PC-9 (cell line): ENCODE measurements around the gene ETF1. TPM values are rescaled to one million over a fixed set of nuclear protein-coding genes. Genes with fewer than 3 reads are reported as not detected.

Source experiments
- BruUV-seq: library from RNA; stranded (reverse); fragments of 400-500 nt; replicated peaks from 2 replicates; lab custom pipeline; 2021; lab: Mats Ljungman, UMichigan
- CTCF ChIA-PET: fragments of 300-600 bp; sonication (Branson Sonifier 250); formaldehyde crosslinking; loops from one replicate; lab custom pipeline; 2022; ENCODE audit warnings: antibody characterized with exemption; lab: Charles Lee
- POLR2A ChIA-PET: fragments of 300-600 bp; sonication (Branson Sonifier 250); formaldehyde crosslinking; loops from one replicate; lab custom pipeline; 2022; ENCODE audit warnings: antibody characterized with exemption; ENCODE audit not compliant: unreplicated experiment; lab: Charles Lee
- DNase-seq, 2 experiments: peaks; one replicate each; pipeline versions ENCODE4 v3.0.0 to v3.0.0-alpha.2; 2015 to 2022; ENCODE audit warnings: mixed read lengths in 1 of 2
- H2AFZ ChIP-seq: fragments of 200-600 bp; sonication (generic); 2 replicates; pipeline ENCODE4 v1.8.1; 2017; ENCODE audit warnings: antibody characterized with exemption
- H3F3A ChIP-seq: fragments of 200-600 bp; sonication (generic); 2 replicates; pipeline ENCODE4 v1.8.1; 2017; ENCODE audit warnings: antibody characterized with exemption, mild to moderate bottlenecking, low read depth; ENCODE audit not compliant: insufficient read depth
- H3K27ac ChIP-seq: fragments of 200-600 bp; sonication (generic); 2 replicates; pipeline ENCODE4 v1.6.1; 2016; ENCODE audit warnings: mixed run types
- H3K27me3 ChIP-seq: fragments of 200-600 bp; sonication (generic); 2 replicates; pipeline ENCODE4 v1.6.1; 2016; ENCODE audit warnings: low read depth, mixed run types; ENCODE audit not compliant: insufficient read depth
- H3K36me3 ChIP-seq: fragments of 200-600 bp; sonication (generic); 2 replicates; pipeline ENCODE4 v1.6.1; 2016; ENCODE audit warnings: low read depth, mixed run types
- H3K4me1 ChIP-seq: fragments of 200-600 bp; sonication (generic); replicated peaks from 2 replicates; pipeline ENCODE4 v1.6.1; 2016; ENCODE audit warnings: mixed run types; ENCODE audit not compliant: insufficient read depth
- H3K4me2 ChIP-seq: fragments of 200-600 bp; sonication (generic); 2 replicates; pipeline ENCODE4 v1.6.1; 2017; ENCODE audit warnings: mixed run types
- H3K4me3 ChIP-seq: fragments of 200-600 bp; sonication (generic); 2 replicates; pipeline ENCODE4 v1.6.1; 2016; ENCODE audit warnings: mixed run types
- H3K79me2 ChIP-seq: fragments of 200-600 bp; sonication (generic); 2 replicates; pipeline ENCODE4 v1.6.1; 2017; ENCODE audit warnings: low read depth, mixed run types
- H3K9me2 ChIP-seq: fragments of 200-600 bp; sonication (generic); 2 replicates; pipeline ENCODE4 v1.8.1; 2017; ENCODE audit warnings: mild to moderate bottlenecking; ENCODE audit not compliant: insufficient read depth
- H3K9me3 ChIP-seq: fragments of 200-600 bp; sonication (generic); 2 replicates; pipeline ENCODE4 v1.8.1; 2016; ENCODE audit warnings: low read depth; ENCODE audit not compliant: insufficient read depth
- H4K20me1 ChIP-seq: fragments of 200-600 bp; sonication (generic); 2 replicates; pipeline ENCODE4 v1.8.1; 2017; ENCODE audit not compliant: insufficient read depth
- EZH2 ChIP-seq: fragments of 200-600 bp; sonication (generic); IDR thresholded peaks from 2 replicates; pipeline ENCODE4 v1.8.0; 2017; ENCODE audit warnings: antibody characterized with exemption, low read depth
- intact Hi-C: fragments of 100-400 bp; cut with micrococcal nuclease; formaldehyde crosslinking; loops from one replicate; pipeline ENCODE4 v1.10.0; 2022; ENCODE audit not compliant: unreplicated experiment
- total RNA-seq: library from RNA; stranded (reverse); gene quantifications from 2 replicates; pipeline ENCODE4 v1.2.3, GENCODE V29; 2021
- TF ChIP-seq, protein P1 (sequence below): fragments of 200-600 bp; sonication (generic); conservative IDR thresholded peaks from 2 replicates; pipeline ENCODE4 v1.6.1; 2017; ENCODE audit warnings: mixed run types, antibody characterized with exemption, mild to moderate bottlenecking, moderate library complexity

ETF1 gene
- total RNA-seq, 1 experiment from 2014 or later: 84.9 TPM

DNA sequence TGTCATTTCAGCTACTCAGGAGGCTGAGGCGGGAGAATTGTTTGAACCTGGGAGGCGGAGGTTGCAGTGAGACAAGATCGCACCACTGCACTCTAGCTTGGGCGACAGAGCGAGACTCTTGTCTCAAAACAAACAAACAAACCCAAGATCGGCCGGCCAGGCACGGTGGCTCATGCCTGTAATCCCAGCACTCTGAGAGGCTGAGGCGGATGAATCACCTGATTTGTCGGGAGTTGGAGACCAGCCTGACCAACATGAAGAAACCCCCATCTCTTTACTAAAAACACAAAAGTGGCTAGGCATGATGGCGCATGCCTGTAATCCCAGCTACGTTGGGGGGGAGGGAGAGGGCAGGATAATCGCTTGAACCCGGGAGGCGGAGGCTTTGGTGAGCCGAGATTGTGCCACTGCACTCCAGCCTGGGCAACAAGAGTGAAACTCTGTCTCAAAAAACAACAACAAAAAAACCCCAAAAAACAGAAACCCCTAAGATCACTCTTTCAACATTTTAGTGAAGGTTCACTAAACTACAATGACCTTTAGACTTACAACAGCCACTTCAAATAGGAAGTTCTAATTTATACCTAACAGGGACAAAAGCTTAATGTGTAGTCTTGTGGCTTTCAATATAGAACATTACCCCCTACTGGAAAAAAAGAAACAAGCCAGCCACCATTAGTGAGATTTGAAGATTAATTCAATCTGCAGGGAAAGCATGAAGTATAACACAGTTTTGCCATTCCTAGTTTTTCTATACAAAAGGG is 25.2 kb upstream of the ETF1 start:
- H3K27ac ChIP-seq: no peak overlapping the region
- H3K4me1 ChIP-seq: peaks cover 10% of the 10 kb centered on the region
- peaks cover 54% of the 10 kb centered on the region for H3K36me3 ChIP-seq
- no peak overlapping the region for H2AFZ ChIP-seq
- H4K20me1 ChIP-seq: peaks cover 78% of the 10 kb centered on the region
- intact Hi-C loops: loop anchor here (5.0 kb wide), 1 partner anchor 799 kb away; no protein-coding TSS in a partner anchor
- ChIA-PET CTCF (no interaction called here), POLR2A (no interaction called here)
- no peaks in the 10 kb centered on the region for H3K9me3 ChIP-seq
- no peaks in the 10 kb centered on the region for H3K9me2 ChIP-seq
- peaks cover 45% of the 10 kb centered on the region for H3F3A ChIP-seq
- H3K4me2 ChIP-seq: no peak overlapping the region
- TF ChIP-seq EZH2: no peak
- TF ChIP-seq, protein P1, sequence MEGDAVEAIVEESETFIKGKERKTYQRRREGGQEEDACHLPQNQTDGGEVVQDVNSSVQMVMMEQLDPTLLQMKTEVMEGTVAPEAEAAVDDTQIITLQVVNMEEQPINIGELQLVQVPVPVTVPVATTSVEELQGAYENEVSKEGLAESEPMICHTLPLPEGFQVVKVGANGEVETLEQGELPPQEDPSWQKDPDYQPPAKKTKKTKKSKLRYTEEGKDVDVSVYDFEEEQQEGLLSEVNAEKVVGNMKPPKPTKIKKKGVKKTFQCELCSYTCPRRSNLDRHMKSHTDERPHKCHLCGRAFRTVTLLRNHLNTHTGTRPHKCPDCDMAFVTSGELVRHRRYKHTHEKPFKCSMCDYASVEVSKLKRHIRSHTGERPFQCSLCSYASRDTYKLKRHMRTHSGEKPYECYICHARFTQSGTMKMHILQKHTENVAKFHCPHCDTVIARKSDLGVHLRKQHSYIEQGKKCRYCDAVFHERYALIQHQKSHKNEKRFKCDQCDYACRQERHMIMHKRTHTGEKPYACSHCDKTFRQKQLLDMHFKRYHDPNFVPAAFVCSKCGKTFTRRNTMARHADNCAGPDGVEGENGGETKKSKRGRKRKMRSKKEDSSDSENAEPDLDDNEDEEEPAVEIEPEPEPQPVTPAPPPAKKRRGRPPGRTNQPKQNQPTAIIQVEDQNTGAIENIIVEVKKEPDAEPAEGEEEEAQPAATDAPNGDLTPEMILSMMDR: no peak
- no peak for DNase-seq
- no peaks in the 10 kb centered on the region for H3K27me3 ChIP-seq
- H3K4me3 ChIP-seq: no peak overlapping the region
- BruUV-seq: no TSS peak
- H3K79me2 ChIP-seq: peaks cover 80% of the 10 kb centered on the region

DNA sequence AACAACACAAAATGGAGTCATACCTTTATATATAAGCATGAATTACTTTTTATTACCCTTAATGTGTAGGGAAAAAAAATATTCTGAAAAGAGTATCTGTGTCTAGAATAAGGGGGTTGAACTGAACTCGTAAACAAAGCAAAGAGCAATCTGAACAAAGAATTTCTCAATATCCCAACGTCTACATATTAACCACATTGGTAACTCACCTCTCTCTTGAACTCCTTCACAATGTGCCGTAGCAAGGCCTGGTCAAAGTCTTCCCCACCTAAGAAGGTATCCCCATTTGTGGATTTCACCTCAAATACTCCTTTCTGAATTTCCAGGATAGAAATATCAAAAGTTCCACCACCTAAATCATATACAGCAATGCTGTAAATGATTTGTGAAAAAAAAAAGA is 23.8 kb upstream of the ETF1 start:
- ChIA-PET CTCF (interaction anchor here (0.7 kb wide), 1 partner anchor 405 kb away, joined by 3 read pairs; no protein-coding TSS in a partner anchor), POLR2A (interaction anchor here (0.6 to 0.7 kb wide), 2 partner anchors 103 to 507 kb away, joined by 3 to 4 read pairs; no protein-coding TSS in a partner anchor)
- peaks cover 40% of the 10 kb centered on the region for H3K36me3 ChIP-seq
- H3K9me2 ChIP-seq: no peaks in the 10 kb centered on the region
- no peaks in the 10 kb centered on the region for H3K4me1 ChIP-seq
- H3K4me3 ChIP-seq: no peak overlapping the region
- H2AFZ ChIP-seq: no peak overlapping the region
- H3F3A ChIP-seq: peaks cover 39% of the 10 kb centered on the region
- TF ChIP-seq, protein P1: no peak
- no peak for TF ChIP-seq EZH2
- no peaks in the 10 kb centered on the region for H3K27me3 ChIP-seq
- no peak overlapping the region for H3K27ac ChIP-seq
- peaks cover 78% of the 10 kb centered on the region for H4K20me1 ChIP-seq
- intact Hi-C loops: loop anchor here (5.0 kb wide), 1 partner anchor 801 kb away; no protein-coding TSS in a partner anchor
- DNase-seq: no peak
- no peak overlapping the region for H3K4me2 ChIP-seq
- BruUV-seq: no TSS peak
- peaks cover 66% of the 10 kb centered on the region for H3K79me2 ChIP-seq
- H3K9me3 ChIP-seq: no peaks in the 10 kb centered on the region

DNA sequence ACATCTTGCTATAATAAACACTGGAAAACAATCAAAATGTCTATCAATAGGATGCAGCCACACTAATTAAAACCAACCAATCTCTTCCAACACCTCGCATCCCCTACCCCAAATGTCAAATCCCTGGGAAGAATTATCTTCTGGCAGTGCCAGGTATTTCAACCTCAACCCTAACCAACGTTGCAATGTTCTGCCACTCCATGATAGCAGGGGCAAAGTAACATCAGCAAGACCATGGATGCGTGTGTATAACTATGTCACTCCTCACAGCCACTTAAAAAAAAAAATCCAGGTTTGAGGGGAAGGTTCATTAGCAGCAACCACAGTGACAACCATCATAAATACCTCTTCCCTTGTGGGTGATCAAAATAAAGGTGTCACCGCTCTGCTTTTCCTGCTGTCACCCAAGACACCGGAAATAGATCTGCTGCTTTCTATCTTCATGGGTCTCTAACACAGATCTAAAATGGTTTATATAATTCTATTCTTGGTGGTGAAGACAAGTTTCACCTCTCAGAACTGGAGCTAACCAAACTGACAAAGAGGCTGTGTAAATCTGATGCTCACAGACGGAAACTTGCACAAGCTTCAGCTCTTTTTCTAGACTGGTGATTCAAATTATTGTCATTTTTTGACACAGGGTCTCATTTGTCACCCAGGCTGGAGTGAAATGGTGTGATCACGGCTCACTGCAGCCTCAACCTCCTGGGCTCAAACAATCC is 22.2 kb upstream of the ETF1 start:
- peaks cover 31% of the 10 kb centered on the region for H3K36me3 ChIP-seq
- BruUV-seq: no TSS peak
- intact Hi-C loops: loop anchor here (5.0 kb wide), 1 partner anchor 802 kb away; no protein-coding TSS in a partner anchor

More for the DNA sequence above, 22.2 kb upstream of the ETF1 start:
- H3K4me3 ChIP-seq: no peak overlapping the region
- no peaks in the 10 kb centered on the region for H3K9me3 ChIP-seq
- peaks cover 86% of the 10 kb centered on the region for H4K20me1 ChIP-seq
- H3K27me3 ChIP-seq: no peaks in the 10 kb centered on the region
- H3K9me2 ChIP-seq: no peaks in the 10 kb centered on the region
- no peak for DNase-seq
- H3K4me1 ChIP-seq: no peaks in the 10 kb centered on the region
- no peak for TF ChIP-seq EZH2
- TF ChIP-seq, protein P1: no peak
- peaks cover 50% of the 10 kb centered on the region for H3K79me2 ChIP-seq
- H2AFZ ChIP-seq: no peak overlapping the region
- H3F3A ChIP-seq: peaks cover 39% of the 10 kb centered on the region
- no peak overlapping the region for H3K4me2 ChIP-seq
- H3K27ac ChIP-seq: no peak overlapping the region
- POLR2A ChIA-PET: no interaction called here
- CTCF ChIA-PET: no interaction called here
